ENCODE measurements around the gene WNK4.

DNA sequence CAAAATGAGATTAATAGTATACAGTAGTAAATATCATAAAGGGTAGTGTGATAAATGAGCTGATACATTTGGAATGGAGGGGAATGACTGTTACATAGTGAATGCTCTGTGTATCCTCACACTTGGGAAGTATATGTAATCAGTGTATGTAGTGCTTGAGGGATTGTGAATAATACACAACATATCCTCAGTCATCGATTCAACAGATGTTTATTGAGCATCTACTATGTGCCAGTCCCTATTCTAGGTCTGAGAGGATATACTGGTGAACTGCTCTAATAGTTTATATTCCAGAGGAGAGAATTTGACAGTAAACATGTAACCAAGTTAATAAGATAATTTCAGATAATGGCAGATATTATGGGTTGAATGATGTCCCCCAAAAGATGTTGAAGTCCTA is 47.1 kb downstream of the WNK4 start:
- TF ChIP-seq TAF1 (IDR thresholded peaks at IDR 0.05; ENCODE audit: borderline replicate concordance, insufficient read depth, low read length) = no peak
- TF ChIP-seq POLR2AphosphoS5 (IDR thresholded peaks at IDR 0.05; ENCODE audit: low read depth, low read length) = no peak
- TF ChIP-seq, protein P1, sequence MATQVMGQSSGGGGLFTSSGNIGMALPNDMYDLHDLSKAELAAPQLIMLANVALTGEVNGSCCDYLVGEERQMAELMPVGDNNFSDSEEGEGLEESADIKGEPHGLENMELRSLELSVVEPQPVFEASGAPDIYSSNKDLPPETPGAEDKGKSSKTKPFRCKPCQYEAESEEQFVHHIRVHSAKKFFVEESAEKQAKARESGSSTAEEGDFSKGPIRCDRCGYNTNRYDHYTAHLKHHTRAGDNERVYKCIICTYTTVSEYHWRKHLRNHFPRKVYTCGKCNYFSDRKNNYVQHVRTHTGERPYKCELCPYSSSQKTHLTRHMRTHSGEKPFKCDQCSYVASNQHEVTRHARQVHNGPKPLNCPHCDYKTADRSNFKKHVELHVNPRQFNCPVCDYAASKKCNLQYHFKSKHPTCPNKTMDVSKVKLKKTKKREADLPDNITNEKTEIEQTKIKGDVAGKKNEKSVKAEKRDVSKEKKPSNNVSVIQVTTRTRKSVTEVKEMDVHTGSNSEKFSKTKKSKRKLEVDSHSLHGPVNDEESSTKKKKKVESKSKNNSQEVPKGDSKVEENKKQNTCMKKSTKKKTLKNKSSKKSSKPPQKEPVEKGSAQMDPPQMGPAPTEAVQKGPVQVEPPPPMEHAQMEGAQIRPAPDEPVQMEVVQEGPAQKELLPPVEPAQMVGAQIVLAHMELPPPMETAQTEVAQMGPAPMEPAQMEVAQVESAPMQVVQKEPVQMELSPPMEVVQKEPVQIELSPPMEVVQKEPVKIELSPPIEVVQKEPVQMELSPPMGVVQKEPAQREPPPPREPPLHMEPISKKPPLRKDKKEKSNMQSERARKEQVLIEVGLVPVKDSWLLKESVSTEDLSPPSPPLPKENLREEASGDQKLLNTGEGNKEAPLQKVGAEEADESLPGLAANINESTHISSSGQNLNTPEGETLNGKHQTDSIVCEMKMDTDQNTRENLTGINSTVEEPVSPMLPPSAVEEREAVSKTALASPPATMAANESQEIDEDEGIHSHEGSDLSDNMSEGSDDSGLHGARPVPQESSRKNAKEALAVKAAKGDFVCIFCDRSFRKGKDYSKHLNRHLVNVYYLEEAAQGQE (IDR thresholded peaks at IDR 0.05; ENCODE audit: insufficient read depth in 1 of 2, low read depth in 2 of 2, low read length in 2 of 2) = no peak
- TF ChIP-seq SIN3A (IDR thresholded peaks at IDR 0.05; ENCODE audit: borderline replicate concordance, insufficient read depth, low read length) = no peak
- no peak for TF ChIP-seq FOXP2 (optimal IDR thresholded peaks at IDR 0.05; ENCODE audit: borderline replicate concordance, extremely low read depth, extremely low read length, insufficient read depth)

Measured in PFSK-1 (cell line).